GM23338 (cell line): ENCODE results near the gene TSNAX. TPM values are rescaled to one million over a fixed set of nuclear protein-coding genes. Genes with fewer than 3 reads are reported as not detected.

Experiments
- ATAC-seq: fragments of 200-7000 bp; cut with Tn5 transposase; 3 replicates; pipeline ENCODE4 v1.9.1; 2020
- DNase-seq: peaks from one replicate; pipeline ENCODE4 v3.0.0-alpha.2; 2015; ENCODE audit warnings: low spot score
- H2AFZ ChIP-seq: fragments of 200-600 bp; sonication (generic); 2 replicates; pipeline ENCODE4 v1.8.0; 2016; ENCODE audit warnings: antibody characterized with exemption, mild to moderate bottlenecking, moderate library complexity
- H3F3A ChIP-seq: fragments of 200-600 bp; sonication (generic); replicated peaks from 2 replicates; pipeline ENCODE4 v1.8.0; 2017; ENCODE audit warnings: antibody characterized with exemption, mixed run types, low read depth
- H3K27ac ChIP-seq: fragments of 200-600 bp; sonication (generic); 2 replicates; pipeline ENCODE4 v1.6.1; 2016; ENCODE audit warnings: low read depth
- H3K27me3 ChIP-seq: fragments of 200-600 bp; sonication (generic); 2 replicates; pipeline ENCODE4 v1.8.0; 2016; ENCODE audit warnings: mild to moderate bottlenecking, mixed run types, moderate library complexity; ENCODE audit not compliant: insufficient read depth
- H3K36me3 ChIP-seq: fragments of 200-600 bp; sonication (generic); 2 replicates; pipeline ENCODE4 v1.8.0; 2016; ENCODE audit warnings: mild to moderate bottlenecking; ENCODE audit not compliant: insufficient read depth
- H3K4me1 ChIP-seq: fragments of 200-600 bp; sonication (generic); 2 replicates; pipeline ENCODE4 v1.8.0; 2016; ENCODE audit warnings: mild to moderate bottlenecking, moderate library complexity; ENCODE audit not compliant: insufficient read depth
- H3K4me2 ChIP-seq: fragments of 200-600 bp; sonication (generic); 2 replicates; pipeline ENCODE4 v1.7.1; 2017; ENCODE audit warnings: mixed run types
- H3K4me3 ChIP-seq: fragments of 200-600 bp; sonication (generic); 2 replicates; pipeline ENCODE4 v1.6.1; 2016; ENCODE audit warnings: mixed run types
- H3K79me2 ChIP-seq: fragments of 200-600 bp; sonication (generic); replicated peaks from 2 replicates; pipeline ENCODE4 v1.8.0; 2017; ENCODE audit warnings: mild to moderate bottlenecking; ENCODE audit not compliant: insufficient read depth
- H3K9me2 ChIP-seq: fragments of 200-600 bp; sonication (generic); 2 replicates; pipeline ENCODE4 v1.8.0; 2017; ENCODE audit not compliant: insufficient read depth
- H4K20me1 ChIP-seq: fragments of 200-600 bp; sonication (generic); replicated peaks from 2 replicates; pipeline ENCODE4 v1.8.0; 2017; ENCODE audit warnings: mild to moderate bottlenecking; ENCODE audit not compliant: insufficient read depth
- H3K27ac Mint-ChIP-seq: 2 replicates; pipeline ENCODE4 v1.8.0; 2020; ENCODE audit warnings: inconsistent platforms, mild to moderate bottlenecking, moderate library complexity, mixed read lengths
- H3K27me3 Mint-ChIP-seq: 3 replicates; pipeline ENCODE4 v1.8.0; 2022; ENCODE audit warnings: low read depth, mild to moderate bottlenecking, moderate library complexity, mixed read lengths, inconsistent platforms; ENCODE audit not compliant: insufficient read depth, poor library complexity
- H3K36me3 Mint-ChIP-seq: 3 replicates; pipeline ENCODE4 v1.8.0; 2021; ENCODE audit warnings: low read depth, mild to moderate bottlenecking, inconsistent platforms, moderate library complexity, mixed read lengths
- H3K4me1 Mint-ChIP-seq: 3 replicates; pipeline ENCODE4 v1.8.0; 2020; ENCODE audit warnings: mild to moderate bottlenecking, inconsistent platforms, mixed read lengths
- H3K4me3 Mint-ChIP-seq: 3 replicates; pipeline ENCODE4 v1.8.0; 2021; ENCODE audit warnings: moderate library complexity, mild to moderate bottlenecking, inconsistent platforms, mixed read lengths
- H3K9me3 Mint-ChIP-seq: 3 replicates; pipeline ENCODE4 v1.8.0; 2020; ENCODE audit warnings: moderate library complexity, mild to moderate bottlenecking, inconsistent platforms, mixed read lengths
- EZH2 ChIP-seq: fragments of 200-600 bp; sonication (generic); IDR thresholded peaks from one replicate; pipeline ENCODE4 v1.8.0; 2017; ENCODE audit warnings: antibody characterized with exemption, mild to moderate bottlenecking, low read depth; ENCODE audit not compliant: unreplicated experiment
- POLR2AphosphoS5 ChIP-seq: IDR thresholded peaks from 2 replicates; pipeline ENCODE4 v1.6.1; 2016; ENCODE audit warnings: antibody characterized with exemption, low read depth
- STAT1 ChIP-seq: IDR thresholded peaks from one replicate; pipeline ENCODE4 v1.6.1; 2016; ENCODE audit warnings: antibody characterized with exemption; ENCODE audit not compliant: unreplicated experiment
- polyA plus RNA-seq: library from polyadenylated mRNA; unstranded; fragments of >200 nt; fragmentation: Nextera tagmentation; extraction: Ambion mirVana; gene quantifications from 2 replicates; pipeline ENCODE4 v1.2.1, GENCODE V29; 2016
- total RNA-seq: library from RNA; depleted of rRNA; stranded (reverse); fragments of >200 nt; shearing (Covaris generic); gene quantifications from 2 replicates; pipeline ENCODE4 v1.2.3, GENCODE V29; 2014
- TF ChIP-seq, protein P1 (sequence below): fragments of 250-450 bp; sonication (Bioruptor Pico); IDR thresholded peaks from 2 replicates; pipeline ENCODE4 v1.5.0; 2020; ENCODE audit warnings: mild to moderate bottlenecking, moderate library complexity

Gene TSNAX
- total and polyA plus RNA-seq, 2 experiments from 2014 or later = 31.5 to 31.7 TPM

DNA sequence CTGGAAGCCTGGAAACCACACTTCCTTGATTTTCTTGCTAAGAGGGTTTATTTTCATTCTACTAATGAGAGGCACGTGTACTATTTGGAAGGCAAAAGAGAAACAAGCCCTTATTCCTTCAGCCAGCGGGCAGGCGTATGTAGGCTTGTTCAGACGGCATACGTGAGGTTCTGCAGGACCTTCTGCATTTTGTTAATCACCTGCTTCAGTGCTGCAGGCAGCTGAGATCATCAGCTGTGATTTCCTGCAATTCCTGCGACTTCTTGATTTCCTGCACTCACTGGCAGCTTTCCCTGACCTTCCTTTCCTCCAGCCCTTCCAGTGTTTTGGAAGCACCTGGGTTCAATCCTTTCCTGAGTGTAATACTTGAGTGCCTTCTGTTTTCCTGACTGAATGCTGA, 43.4 kb downstream of the TSNAX start:
- H3K4me3 ChIP-seq = no peak overlapping the region
- no peak overlapping the region for H2AFZ ChIP-seq
- H3K9me2 ChIP-seq = no peaks in the 10 kb centered on the region
- no peaks in the 10 kb centered on the region for H3K79me2 ChIP-seq
- TF ChIP-seq STAT1 (no peak), POLR2AphosphoS5 (no peak)
- TF ChIP-seq, protein P1, sequence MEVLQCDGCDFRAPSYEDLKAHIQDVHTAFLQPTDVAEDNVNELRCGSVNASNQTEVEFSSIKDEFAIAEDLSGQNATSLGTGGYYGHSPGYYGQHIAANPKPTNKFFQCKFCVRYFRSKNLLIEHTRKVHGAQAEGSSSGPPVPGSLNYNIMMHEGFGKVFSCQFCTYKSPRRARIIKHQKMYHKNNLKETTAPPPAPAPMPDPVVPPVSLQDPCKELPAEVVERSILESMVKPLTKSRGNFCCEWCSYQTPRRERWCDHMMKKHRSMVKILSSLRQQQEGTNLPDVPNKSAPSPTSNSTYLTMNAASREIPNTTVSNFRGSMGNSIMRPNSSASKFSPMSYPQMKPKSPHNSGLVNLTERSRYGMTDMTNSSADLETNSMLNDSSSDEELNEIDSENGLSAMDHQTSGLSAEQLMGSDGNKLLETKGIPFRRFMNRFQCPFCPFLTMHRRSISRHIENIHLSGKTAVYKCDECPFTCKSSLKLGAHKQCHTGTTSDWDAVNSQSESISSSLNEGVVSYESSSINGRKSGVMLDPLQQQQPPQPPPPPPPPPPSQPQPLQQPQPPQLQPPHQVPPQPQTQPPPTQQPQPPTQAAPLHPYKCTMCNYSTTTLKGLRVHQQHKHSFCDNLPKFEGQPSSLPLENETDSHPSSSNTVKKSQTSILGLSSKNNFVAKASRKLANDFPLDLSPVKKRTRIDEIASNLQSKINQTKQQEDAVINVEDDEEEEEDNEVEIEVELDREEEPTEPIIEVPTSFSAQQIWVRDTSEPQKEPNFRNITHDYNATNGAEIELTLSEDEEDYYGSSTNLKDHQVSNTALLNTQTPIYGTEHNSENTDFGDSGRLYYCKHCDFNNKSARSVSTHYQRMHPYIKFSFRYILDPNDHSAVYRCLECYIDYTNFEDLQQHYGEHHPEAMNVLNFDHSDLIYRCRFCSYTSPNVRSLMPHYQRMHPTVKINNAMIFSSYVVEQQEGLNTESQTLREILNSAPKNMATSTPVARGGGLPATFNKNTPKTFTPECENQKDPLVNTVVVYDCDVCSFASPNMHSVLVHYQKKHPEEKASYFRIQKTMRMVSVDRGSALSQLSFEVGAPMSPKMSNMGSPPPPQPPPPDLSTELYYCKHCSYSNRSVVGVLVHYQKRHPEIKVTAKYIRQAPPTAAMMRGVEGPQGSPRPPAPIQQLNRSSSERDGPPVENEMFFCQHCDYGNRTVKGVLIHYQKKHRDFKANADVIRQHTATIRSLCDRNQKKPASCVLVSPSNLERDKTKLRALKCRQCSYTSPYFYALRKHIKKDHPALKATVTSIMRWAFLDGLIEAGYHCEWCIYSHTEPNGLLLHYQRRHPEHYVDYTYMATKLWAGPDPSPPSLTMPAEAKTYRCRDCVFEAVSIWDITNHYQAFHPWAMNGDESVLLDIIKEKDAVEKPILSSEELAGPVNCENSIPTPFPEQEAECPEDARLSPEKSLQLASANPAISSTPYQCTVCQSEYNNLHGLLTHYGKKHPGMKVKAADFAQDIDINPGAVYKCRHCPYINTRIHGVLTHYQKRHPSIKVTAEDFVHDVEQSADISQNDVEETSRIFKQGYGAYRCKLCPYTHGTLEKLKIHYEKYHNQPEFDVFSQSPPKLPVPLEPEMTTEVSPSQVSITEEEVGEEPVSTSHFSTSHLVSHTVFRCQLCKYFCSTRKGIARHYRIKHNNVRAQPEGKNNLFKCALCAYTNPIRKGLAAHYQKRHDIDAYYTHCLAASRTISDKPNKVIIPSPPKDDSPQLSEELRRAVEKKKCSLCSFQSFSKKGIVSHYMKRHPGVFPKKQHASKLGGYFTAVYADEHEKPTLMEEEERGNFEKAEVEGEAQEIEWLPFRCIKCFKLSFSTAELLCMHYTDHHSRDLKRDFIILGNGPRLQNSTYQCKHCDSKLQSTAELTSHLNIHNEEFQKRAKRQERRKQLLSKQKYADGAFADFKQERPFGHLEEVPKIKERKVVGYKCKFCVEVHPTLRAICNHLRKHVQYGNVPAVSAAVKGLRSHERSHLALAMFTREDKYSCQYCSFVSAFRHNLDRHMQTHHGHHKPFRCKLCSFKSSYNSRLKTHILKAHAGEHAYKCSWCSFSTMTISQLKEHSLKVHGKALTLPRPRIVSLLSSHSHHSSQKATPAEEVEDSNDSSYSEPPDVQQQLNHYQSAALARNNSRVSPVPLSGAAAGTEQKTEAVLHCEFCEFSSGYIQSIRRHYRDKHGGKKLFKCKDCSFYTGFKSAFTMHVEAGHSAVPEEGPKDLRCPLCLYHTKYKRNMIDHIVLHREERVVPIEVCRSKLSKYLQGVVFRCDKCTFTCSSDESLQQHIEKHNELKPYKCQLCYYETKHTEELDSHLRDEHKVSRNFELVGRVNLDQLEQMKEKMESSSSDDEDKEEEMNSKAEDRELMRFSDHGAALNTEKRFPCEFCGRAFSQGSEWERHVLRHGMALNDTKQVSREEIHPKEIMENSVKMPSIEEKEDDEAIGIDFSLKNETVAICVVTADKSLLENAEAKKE (CRISPR knock-in tag) = no peak
- Mint-ChIP-seq H3K4me1 (no peaks in the 10 kb centered on the region), H3K36me3 (peaks cover 14% of the 10 kb centered on the region; the same call in 2 of the 3 replicates), H3K9me3 (no peaks in the 10 kb centered on the region), H3K27me3 (no peaks in the 10 kb centered on the region), H3K4me3 (no peak overlapping the region), H3K27ac (no peak overlapping the region)
- DNase-seq (no peak), ATAC-seq (no peak)
- H3K27ac ChIP-seq = no peak overlapping the region
- no peaks in the 10 kb centered on the region for H4K20me1 ChIP-seq
- H3K27me3 ChIP-seq = no peaks in the 10 kb centered on the region
- no peak overlapping the region for H3K4me2 ChIP-seq
- no peaks in the 10 kb centered on the region for H3F3A ChIP-seq
- H3K4me1 ChIP-seq = no peaks in the 10 kb centered on the region
- no peaks in the 10 kb centered on the region for H3K36me3 ChIP-seq

DNA sequence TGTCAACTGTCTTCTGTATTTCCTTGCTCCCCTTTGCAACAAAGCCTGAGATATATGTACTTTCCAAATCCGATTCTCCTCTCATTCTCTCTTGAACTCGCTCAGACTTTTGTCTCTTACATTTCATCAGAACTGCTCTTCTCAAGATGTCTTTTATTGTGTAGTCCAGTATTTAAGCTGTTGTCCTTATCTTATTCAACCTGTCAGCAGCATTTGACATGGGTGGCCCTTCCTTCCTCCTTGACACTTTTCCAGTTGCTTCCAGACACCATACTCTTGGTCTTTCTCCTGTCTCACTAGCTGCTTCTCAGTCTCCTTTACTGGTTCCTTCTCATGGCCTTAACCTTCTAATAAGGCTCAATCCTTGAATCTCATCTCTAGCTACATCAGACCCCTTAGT, 47.0 kb downstream of the TSNAX start:
- H3K79me2 ChIP-seq = no peaks in the 10 kb centered on the region
- H3K9me2 ChIP-seq = no peaks in the 10 kb centered on the region
- Mint-ChIP-seq H3K4me3 (no peak overlapping the region), H3K27ac (no peak overlapping the region), H3K4me1 (no peaks in the 10 kb centered on the region), H3K27me3 (no peaks in the 10 kb centered on the region), H3K9me3 (no peaks in the 10 kb centered on the region), H3K36me3 (no peaks in the 10 kb centered on the region)
- no peaks in the 10 kb centered on the region for H4K20me1 ChIP-seq
- no peaks in the 10 kb centered on the region for H3K27me3 ChIP-seq
- H3K4me1 ChIP-seq = no peaks in the 10 kb centered on the region
- ATAC-seq (no peak), DNase-seq (no peak)
- TF ChIP-seq EZH2 (no peak), STAT1 (no peak), POLR2AphosphoS5 (no peak)
- no peaks in the 10 kb centered on the region for H3K36me3 ChIP-seq
- no peak overlapping the region for H3K4me2 ChIP-seq
- H3F3A ChIP-seq = no peaks in the 10 kb centered on the region
- no peak overlapping the region for H3K4me3 ChIP-seq
- H3K27ac ChIP-seq = no peak overlapping the region
- H2AFZ ChIP-seq = no peak overlapping the region
